ENCODE data around the gene EXOC6B.

The EXOC6B gene

DNA sequence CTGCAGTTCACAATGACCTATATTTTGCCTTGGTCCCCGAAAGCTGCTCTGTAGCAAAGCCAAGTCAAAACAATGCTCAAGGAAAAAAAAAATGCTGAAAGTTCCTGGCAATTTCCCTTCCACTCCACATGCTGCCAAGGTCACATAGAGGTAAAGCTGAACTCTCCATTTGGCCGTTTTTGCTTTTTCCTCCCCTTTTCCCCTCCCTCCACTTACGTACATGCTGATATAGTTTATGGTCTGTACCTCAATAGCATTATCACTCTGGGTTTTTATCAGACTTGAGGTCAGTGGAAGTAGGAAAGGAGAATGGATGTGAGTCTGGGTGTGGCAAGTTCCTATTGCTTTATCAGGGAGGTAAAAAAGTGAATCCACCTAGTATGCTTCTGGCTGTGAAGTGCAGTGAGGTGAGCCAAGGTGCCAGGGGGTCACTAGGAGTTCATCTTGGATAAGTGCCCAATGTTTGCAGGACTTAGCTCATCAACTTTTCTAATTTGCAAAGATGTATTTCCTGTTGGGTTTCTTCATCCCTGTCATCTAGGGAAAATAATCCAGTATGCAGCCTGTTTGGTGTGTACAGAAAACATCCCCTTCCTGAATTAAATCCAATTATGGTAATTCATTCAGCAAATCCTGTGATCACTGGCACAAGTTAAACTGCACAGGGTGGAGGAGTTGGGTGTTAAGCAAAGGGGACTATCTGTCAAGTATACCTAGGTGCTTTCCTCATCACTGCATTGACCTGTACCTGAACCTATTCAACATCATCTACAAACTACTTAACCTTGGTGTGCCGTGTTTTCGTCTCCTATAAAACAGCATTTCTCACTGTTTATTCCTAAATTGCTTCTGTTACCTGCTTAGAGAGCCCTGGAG lies 553.8 kb downstream of the EXOC6B start:
- Histone ChIP-seq H3K9ac (ENCODE audit: low read length) (no peak overlapping the region), H3K27ac (ENCODE audit: low read length) (no peak overlapping the region), H3K36me3 (ENCODE audit: control insufficient read depth, low read depth, low read length) (no peaks in the 10 kb centered on the region), H3K27me3 (ENCODE audit: control insufficient read depth, insufficient read depth, low read length) (no peaks in the 10 kb centered on the region), H3K9me3 (ENCODE audit: control insufficient read depth, low read depth, low read length) (no peaks in the 10 kb centered on the region), H3K4me1 (ENCODE audit: control insufficient read depth, low read depth, low read length) (no peaks in the 10 kb centered on the region), H3K4me3 (ENCODE audit: low read length) (no peak overlapping the region)

DNA sequence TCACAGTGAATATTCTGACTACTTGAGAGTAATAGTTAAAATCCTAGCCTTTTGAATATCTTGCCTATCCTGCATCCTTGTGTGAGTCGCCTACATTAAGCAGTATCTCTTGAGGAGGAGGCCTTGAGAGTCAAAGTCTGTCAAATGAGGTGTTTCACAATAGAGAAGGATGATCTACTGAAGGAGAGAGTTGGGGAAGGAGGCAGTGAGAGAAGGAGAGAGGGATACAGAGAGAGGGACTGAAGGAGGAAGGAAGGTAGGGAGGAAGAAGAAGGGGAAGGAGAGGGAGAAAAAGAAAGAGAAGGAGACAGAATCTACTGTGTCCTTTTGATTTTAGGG lies 554.6 kb downstream of the EXOC6B start:
- Histone ChIP-seq H3K4me1 (ENCODE audit: control insufficient read depth, low read depth, low read length) (no peaks in the 10 kb centered on the region), H3K9ac (ENCODE audit: low read length) (no peak overlapping the region), H3K36me3 (ENCODE audit: control insufficient read depth, low read depth, low read length) (no peaks in the 10 kb centered on the region), H3K4me3 (ENCODE audit: low read length) (no peak overlapping the region), H3K27me3 (ENCODE audit: control insufficient read depth, insufficient read depth, low read length) (no peaks in the 10 kb centered on the region), H3K9me3 (ENCODE audit: control insufficient read depth, low read depth, low read length) (no peaks in the 10 kb centered on the region), H3K27ac (ENCODE audit: low read length) (no peak overlapping the region)

- H3K9ac ChIP-seq (ENCODE audit: low read length), result no peak overlapping the region
- no peak overlapping the region for H3K4me3 ChIP-seq (ENCODE audit: low read length)
- H3K4me1 ChIP-seq (ENCODE audit: control insufficient read depth, low read depth, low read length), result no peaks in the 10 kb centered on the region
- no peak overlapping the region for H3K27ac ChIP-seq (ENCODE audit: low read length)
- no peaks in the 10 kb centered on the region for H3K9me3 ChIP-seq (ENCODE audit: control insufficient read depth, low read depth, low read length)
- no peaks in the 10 kb centered on the region for H3K36me3 ChIP-seq (ENCODE audit: control insufficient read depth, low read depth, low read length)
- no peaks in the 10 kb centered on the region for H3K27me3 ChIP-seq (ENCODE audit: control insufficient read depth, insufficient read depth, low read length)
These were observed 555.1 kb downstream of the EXOC6B start for GRCh38 chr2:72270556-72271275.

DNA sequence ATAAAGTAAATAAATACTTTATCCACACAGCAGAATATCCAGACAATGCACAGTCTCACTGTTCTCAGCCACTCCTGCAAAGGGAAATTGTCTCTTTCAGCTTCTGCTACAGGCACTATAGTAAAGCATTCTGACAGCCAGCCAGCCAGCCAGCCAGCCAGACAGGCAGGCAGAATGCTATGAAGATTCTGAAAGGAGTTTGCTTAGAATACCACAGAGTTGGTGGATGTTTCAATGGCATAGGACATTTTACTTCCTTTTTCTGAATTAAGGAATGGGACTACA lies 562.1 kb downstream of the EXOC6B start:
- Histone ChIP-seq H3K36me3 (ENCODE audit: control insufficient read depth, low read depth, low read length) (no peaks in the 10 kb centered on the region), H3K27me3 (ENCODE audit: control insufficient read depth, insufficient read depth, low read length) (no peaks in the 10 kb centered on the region), H3K27ac (ENCODE audit: low read length) (no peak overlapping the region)

DNA sequence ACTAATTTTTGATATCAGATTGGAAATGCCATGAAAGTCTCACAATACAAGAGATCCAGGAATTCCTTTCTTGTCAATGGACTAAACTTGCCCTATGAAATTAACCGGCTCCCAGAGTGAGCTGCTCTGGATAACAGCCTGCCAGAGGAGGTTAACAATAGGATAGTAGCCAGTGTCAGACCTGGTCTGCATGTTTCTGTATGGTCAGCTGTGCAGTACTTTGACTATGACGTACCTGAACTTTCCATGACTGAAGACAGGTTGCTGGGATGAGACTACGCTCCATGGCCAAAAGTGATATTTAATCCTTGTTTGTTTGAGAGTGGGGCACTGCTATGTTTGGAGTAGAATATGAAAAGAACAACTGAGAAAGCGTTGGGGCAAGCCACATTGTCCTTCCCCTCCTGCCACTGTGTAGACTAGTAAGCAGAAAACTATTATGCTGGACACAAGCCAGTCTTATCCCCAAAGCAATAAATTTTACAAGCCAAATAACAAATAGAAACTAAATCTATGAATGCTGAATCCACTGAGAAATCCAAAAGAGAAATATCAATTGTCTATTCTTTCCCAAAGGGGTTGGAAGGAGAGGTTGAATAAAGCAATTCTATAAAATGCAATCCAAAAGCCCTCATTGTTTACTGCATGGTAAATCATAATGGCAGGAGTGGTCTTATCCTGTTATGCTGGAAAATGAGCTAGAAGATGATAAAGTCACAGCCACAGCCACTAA lies 562.6 kb downstream of the EXOC6B start:
- H3K27me3 ChIP-seq (ENCODE audit: control insufficient read depth, insufficient read depth, low read length), result no peaks in the 10 kb centered on the region
- no peaks in the 10 kb centered on the region for H3K9me3 ChIP-seq (ENCODE audit: control insufficient read depth, low read depth, low read length)
- H3K27ac ChIP-seq (ENCODE audit: low read length), result no peak overlapping the region
- H3K4me3 ChIP-seq (ENCODE audit: low read length), result no peak overlapping the region
- no peak overlapping the region for H3K9ac ChIP-seq (ENCODE audit: low read length)
- no peaks in the 10 kb centered on the region for H3K36me3 ChIP-seq (ENCODE audit: control insufficient read depth, low read depth, low read length)
- H3K4me1 ChIP-seq (ENCODE audit: control insufficient read depth, low read depth, low read length), result no peaks in the 10 kb centered on the region

More for the DNA sequence above, 562.1 kb downstream of the EXOC6B start:
- Histone ChIP-seq H3K9ac (ENCODE audit: low read length) (no peak overlapping the region), H3K4me3 (ENCODE audit: low read length) (no peak overlapping the region), H3K4me1 (ENCODE audit: control insufficient read depth, low read depth, low read length) (no peaks in the 10 kb centered on the region), H3K9me3 (ENCODE audit: control insufficient read depth, low read depth, low read length) (no peaks in the 10 kb centered on the region)

DNA sequence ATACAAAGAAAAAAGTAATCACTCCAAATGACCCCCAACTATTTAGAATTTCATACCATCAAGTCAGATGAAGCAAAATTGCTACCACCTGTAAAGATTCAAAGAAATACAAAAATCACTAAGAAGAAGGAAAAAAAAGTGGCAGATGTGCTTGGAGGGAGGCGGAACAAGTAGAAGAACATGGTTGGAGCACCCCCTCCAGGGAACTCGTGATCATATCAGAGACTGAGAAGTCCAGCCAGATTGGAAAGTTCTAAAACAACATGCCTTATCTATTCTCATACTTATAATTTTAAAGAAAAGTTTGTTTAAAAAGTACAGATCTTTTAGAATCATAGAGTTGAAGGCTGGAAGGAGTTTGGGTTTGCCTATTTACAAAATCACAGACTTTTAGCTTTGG lies 564.8 kb downstream of the EXOC6B start:
- Histone ChIP-seq H3K9ac (ENCODE audit: low read length) (no peak overlapping the region), H3K4me1 (ENCODE audit: control insufficient read depth, low read depth, low read length) (no peaks in the 10 kb centered on the region), H3K36me3 (ENCODE audit: control insufficient read depth, low read depth, low read length) (no peaks in the 10 kb centered on the region), H3K27me3 (ENCODE audit: control insufficient read depth, insufficient read depth, low read length) (no peaks in the 10 kb centered on the region), H3K27ac (ENCODE audit: low read length) (no peak overlapping the region), H3K4me3 (ENCODE audit: low read length) (no peak overlapping the region), H3K9me3 (ENCODE audit: control insufficient read depth, low read depth, low read length) (no peaks in the 10 kb centered on the region)

- Histone ChIP-seq H3K4me3 (ENCODE audit: low read length) (no peak overlapping the region), H3K27me3 (ENCODE audit: control insufficient read depth, insufficient read depth, low read length) (no peaks in the 10 kb centered on the region), H3K36me3 (ENCODE audit: control insufficient read depth, low read depth, low read length) (no peaks in the 10 kb centered on the region), H3K9me3 (ENCODE audit: control insufficient read depth, low read depth, low read length) (no peaks in the 10 kb centered on the region), H3K4me1 (ENCODE audit: control insufficient read depth, low read depth, low read length) (no peaks in the 10 kb centered on the region), H3K27ac (ENCODE audit: low read length) (no peak overlapping the region), H3K9ac (ENCODE audit: low read length) (no peak overlapping the region)
These were observed 570.3 kb downstream of the EXOC6B start for GRCh38 chr2:72255540-72255939.

DNA sequence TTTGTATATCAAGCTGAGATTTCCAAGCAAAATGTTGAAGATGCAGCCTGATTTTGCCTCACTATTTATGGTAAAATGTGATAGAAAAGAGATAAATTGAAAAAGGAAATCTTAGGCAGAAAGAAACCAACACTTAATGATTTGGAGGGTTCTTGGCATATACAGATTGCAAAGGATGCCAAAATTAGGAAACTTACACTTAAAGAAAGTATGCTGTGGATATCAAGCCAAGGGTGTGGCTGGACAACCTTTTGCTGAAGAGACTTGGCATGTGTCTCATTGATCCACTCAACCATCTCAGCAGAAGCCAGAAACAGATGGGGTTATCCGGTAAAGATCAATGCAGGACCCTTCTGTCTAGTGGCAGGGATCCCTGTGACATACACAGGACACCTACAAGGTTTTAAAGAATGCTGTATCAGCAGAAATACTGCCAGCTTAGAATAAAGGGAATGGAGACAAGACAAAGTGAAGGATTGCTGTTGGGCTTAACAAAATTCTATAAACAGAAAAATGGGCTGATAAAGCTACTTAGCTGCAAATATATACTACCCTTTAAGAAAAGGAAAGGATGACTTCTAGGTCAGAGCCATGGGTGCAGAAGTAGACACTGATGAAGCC lies 570.9 kb downstream of the EXOC6B start:
- H3K27ac ChIP-seq (ENCODE audit: low read length), result no peak overlapping the region
- H3K27me3 ChIP-seq (ENCODE audit: control insufficient read depth, insufficient read depth, low read length), result no peaks in the 10 kb centered on the region
- H3K4me1 ChIP-seq (ENCODE audit: control insufficient read depth, low read depth, low read length), result no peaks in the 10 kb centered on the region
- H3K4me3 ChIP-seq (ENCODE audit: low read length), result no peak overlapping the region
- H3K36me3 ChIP-seq (ENCODE audit: control insufficient read depth, low read depth, low read length), result no peaks in the 10 kb centered on the region
- no peaks in the 10 kb centered on the region for H3K9me3 ChIP-seq (ENCODE audit: control insufficient read depth, low read depth, low read length)
- H3K9ac ChIP-seq (ENCODE audit: low read length), result no peak overlapping the region

DNA sequence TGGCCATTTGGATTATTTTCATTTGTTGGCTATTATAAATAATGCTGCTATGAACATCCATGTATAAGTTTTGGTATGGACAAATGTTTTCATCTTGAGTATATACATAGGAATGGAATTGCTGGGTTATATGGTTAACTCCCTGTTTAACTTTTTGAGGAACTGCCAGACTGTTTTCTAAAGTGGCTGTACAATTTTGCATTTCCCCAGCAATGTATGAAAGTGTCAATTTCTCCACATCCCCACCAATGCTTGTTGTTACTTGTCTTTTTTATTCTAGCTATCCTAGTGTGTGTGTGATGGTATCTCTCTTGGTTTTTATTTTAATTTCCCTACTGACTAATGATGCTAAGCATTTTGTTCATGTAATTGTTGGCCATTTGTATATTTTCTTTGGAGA lies 587.5 kb downstream of the EXOC6B start:
- H3K27me3 ChIP-seq (ENCODE audit: control insufficient read depth, insufficient read depth, low read length), result no peaks in the 10 kb centered on the region

GRCh38 chr2:72237549-72237948 lies 588.3 kb downstream of the EXOC6B start:
- Histone ChIP-seq H3K9me3 (ENCODE audit: control insufficient read depth, low read depth, low read length) (no peaks in the 10 kb centered on the region), H3K4me1 (ENCODE audit: control insufficient read depth, low read depth, low read length) (peaks cover 14% of the 10 kb centered on the region), H3K36me3 (ENCODE audit: control insufficient read depth, low read depth, low read length) (no peaks in the 10 kb centered on the region), H3K27ac (ENCODE audit: low read length) (no peak overlapping the region), H3K9ac (ENCODE audit: low read length) (no peak overlapping the region), H3K4me3 (ENCODE audit: low read length) (no peak overlapping the region), H3K27me3 (ENCODE audit: control insufficient read depth, insufficient read depth, low read length) (no peaks in the 10 kb centered on the region)

More for the DNA sequence above, 587.5 kb downstream of the EXOC6B start:
- Histone ChIP-seq H3K4me3 (ENCODE audit: low read length) (no peak overlapping the region), H3K9me3 (ENCODE audit: control insufficient read depth, low read depth, low read length) (no peaks in the 10 kb centered on the region), H3K27ac (ENCODE audit: low read length) (no peak overlapping the region), H3K4me1 (ENCODE audit: control insufficient read depth, low read depth, low read length) (peaks cover 14% of the 10 kb centered on the region), H3K36me3 (ENCODE audit: control insufficient read depth, low read depth, low read length) (no peaks in the 10 kb centered on the region), H3K9ac (ENCODE audit: low read length) (no peak overlapping the region)

GRCh38 chr2:72236445-72237067 lies 589.3 kb downstream of the EXOC6B start:
- Histone ChIP-seq H3K9me3 (ENCODE audit: control insufficient read depth, low read depth, low read length) (no peaks in the 10 kb centered on the region), H3K9ac (ENCODE audit: low read length) (no peak overlapping the region), H3K4me3 (ENCODE audit: low read length) (no peak overlapping the region), H3K4me1 (ENCODE audit: control insufficient read depth, low read depth, low read length) (peaks cover 14% of the 10 kb centered on the region), H3K36me3 (ENCODE audit: control insufficient read depth, low read depth, low read length) (no peaks in the 10 kb centered on the region), H3K27ac (ENCODE audit: low read length) (peak overlapping the region; percentile 68), H3K27me3 (ENCODE audit: control insufficient read depth, insufficient read depth, low read length) (no peaks in the 10 kb centered on the region)
